Measurements from ENCODE around the gene VSTM1.

The VSTM1 gene

DNA sequence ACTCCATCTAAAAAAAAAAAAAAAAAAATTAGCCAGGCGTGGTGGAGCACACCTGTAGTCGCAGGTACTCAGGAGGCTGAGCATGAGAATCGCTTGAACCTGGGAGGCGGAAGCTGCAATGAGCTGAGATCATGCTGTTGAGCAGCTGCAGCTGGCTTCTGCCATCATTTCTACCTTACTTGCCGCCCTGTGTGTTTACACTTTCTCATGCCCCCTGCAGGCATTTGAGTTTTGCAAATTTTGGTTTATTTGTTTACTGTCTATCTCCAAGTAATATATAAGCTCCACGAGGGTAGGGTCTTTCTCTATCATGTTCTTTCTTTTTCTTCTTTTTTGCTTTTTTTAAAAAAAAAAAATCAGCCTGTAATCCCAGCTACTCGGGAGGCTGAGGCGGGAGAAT is 54.3 kb downstream of the VSTM1 start:
- DNase-seq: no peak

- no peak for DNase-seq
These were observed 61.0 kb downstream of the VSTM1 start for GRCh38 chr19:54002495-54003315.

- no peak for DNase-seq
These were observed 62.2 kb downstream of the VSTM1 start for GRCh38 chr19:54001496-54001895.

DNA sequence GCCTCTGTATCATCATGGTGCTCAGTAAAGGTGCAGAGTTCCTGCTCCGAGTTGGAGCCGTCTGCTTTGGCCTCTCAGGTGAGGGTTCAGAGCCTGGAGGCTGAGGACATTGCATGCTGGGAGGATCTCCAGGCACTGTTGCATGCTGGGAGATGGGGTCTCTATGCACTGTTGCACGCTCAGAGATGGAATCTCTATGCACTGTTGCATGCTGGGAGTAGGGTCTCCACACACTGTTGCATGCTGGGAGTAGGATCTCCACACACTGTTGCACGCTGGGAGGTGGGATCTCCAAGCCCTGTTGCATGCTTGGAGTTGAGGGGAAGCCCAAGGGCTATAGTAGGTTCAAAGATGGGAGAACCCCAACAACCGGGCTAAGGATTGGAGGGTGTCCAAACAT is 64.0 kb downstream of the VSTM1 start:
- no peak for DNase-seq

- DNase-seq: no peak
These were observed 65.5 kb downstream of the VSTM1 start for GRCh38 chr19:53998223-53998622.

DNA sequence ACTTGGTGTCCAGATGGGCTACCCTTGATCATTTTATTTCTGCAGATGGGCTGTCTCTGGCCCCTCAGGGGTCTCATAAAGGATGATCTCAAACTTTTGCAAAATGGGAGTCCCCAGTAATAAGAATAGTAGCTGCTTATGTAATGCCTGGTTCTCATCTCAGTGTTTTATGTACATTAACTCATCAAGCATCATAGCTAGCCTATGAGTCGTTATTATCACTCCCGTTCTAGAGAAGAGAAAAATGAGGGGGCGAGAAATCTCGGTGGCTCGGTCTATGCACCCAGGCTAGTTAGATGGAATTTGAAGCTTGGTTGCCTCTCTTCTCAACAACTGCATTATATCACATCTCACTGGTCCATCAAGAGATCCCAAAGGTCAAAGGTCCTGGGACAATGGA is 68.9 kb downstream of the VSTM1 start:
- DNase-seq: no peak

DNA sequence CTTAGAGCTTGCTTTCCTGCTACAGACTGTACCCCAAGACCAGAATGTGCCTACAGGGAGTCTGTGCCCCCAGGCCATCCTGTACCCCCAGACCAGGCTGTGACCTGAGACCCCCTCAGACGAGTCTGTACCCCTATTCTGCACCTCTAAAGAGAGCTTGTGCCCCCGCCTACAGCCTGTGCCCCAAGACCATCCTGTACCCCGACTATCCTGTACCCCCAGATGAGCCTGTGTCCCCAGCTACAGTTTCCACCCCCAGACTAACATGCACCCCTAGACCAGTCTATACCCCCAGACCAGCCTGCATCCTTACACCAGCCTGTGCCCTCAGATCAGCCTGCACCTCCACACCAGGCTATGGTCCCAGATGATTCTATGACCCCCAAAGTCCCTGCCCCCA is 70.2 kb downstream of the VSTM1 start:
- no peak for DNase-seq

DNA sequence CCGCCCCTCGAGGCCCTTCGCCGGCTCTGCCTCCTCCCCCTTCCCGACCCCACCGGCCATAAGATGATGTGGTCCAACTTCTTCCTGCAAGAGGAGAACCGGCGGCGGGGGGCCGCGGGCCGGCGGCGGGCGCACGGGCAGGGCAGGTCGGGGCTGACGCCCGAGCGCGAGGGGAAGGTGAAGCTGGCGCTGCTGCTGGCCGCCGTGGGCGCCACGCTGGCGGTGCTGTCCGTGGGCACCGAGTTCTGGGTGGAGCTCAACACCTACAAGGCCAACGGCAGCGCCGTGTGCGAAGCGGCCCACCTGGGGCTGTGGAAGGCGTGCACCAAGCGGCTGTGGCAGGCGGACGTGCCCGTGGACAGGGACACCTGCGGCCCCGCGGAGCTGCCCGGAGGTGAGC is 70.9 kb downstream of the VSTM1 start:
- no peak for DNase-seq

- no peak for DNase-seq
These were observed 71.5 kb downstream of the VSTM1 start for GRCh38 chr19:53992211-53992610.

DNA sequence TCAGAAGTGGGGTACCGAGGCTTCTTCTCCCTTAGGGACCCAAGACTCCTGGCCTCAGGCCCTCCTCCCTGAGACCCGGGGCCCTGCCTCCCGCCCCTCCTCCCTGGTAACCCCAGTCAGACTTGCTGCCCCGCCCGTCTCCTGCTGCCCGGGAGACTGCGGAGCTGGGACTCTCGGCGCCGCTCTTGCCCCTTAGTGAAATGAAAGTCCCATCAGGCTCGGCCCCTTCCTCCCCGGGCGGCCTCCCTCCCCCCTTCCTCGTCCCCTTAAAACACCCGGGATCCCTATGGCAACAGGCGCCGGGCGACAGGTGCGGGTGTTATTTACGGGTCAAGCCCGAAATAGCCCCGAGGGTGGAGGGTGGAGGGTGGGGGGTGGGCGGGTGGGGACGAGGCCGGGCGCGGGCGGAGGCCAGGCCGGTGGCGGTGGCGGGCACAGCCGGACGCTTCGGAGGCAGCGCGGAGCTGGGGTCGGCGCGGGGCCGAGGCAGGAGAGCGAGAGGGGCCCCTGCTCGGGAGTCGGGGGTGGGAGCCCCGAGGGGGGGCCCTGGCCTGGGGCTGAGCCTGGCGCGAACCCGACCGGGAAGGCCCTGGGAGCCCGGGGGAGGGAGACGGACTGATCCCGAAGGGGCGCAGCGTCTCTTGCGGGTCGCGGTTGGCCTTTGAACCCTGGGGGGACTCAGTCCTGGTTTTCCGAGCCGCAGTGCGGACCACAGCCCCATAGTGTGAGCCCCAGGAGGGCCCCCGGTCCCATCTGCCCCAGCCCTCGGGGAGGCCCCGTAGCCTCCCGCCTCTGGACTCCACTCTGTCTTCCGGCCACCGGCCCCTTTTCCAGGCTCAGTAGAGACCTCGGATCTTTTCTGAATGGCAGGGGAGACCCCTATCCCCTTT is 72.2 kb downstream of the VSTM1 start, which contains the start of gene CACNG6:
TSS of gene CACNG6 (plus strand) at position 414 of the 890 bp plus-strand sequence. CDS start 1,241 bp downstream, outside the sequence.
- no peak for DNase-seq
